Right lung (tissue), 5 donors: ENCODE measurements around the gene MRPL52. TPM values are rescaled to one million over a fixed set of nuclear protein-coding genes. Genes with fewer than 3 reads are reported as not detected.
"Not testable (repeated sequence)": the region's sequence is repeated elsewhere in the genome, so short reads cannot be mapped to it uniquely, and the experiment has no call there.

Experiments used
- DNase-seq, 2 donors: peaks; one replicate each; pipeline ENCODE4 v3.0.0-alpha.2; 2013
- polyA plus RNA-seq, 5 donors: library from polyadenylated mRNA; unstranded; fragments of 120-200 nt; gene quantifications; one replicate each; pipeline versions ENCODE4 v1.2.1 to v1.2.3, GENCODE V29; 2013; ENCODE audit warnings: inconsistent platforms in 1 of 5, low replicate concordance in 1 of 5; ENCODE audit not compliant: insufficient read length in 5 of 5, insufficient read depth in 1 of 5

The MRPL52 gene
- polyA plus RNA-seq, 5 donors = 66.9 to 98.7 (median 69.6) TPM

DNA sequence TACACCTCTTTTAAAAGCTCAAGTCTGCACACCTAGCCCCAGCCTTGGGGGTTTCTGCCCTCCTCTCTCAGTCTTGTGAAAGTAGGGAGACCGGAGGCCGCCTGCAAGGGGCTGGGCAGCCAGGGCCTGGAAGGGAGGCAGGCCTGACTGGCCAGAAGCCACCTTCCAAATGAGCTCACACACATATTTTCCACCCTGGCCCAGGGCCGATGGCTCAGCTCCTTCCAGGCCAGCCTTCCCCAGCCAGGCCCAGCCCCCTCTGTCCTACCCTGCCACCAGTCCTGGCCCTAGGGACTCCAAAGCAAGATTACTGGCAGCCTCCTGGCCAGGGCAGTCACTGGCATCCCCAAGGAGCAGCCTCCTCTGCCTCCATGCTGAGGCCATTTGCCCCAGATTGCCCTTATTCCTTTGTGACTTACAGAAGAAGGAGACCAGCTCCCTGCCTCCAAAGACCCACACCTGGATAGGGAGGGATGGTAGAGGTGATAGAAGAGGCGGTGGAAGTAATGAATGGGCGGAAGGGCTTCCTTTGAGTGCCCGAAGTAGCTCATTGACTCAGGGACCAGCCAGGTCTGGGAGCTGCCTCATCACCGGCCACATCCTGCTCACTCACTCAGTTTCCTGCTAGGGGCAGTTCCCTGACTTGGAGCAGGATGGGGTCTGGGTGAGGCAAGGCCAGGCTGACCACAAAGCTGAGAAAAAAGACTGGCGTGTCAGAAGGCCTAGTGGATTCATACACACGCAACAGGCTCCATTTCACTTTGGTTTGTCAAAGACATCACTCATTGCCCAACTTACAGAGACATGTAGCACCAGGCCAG is 21.5 kb downstream of the MRPL52 start:
- peak; percentile 88 to 92 for DNase-seq

DNA sequence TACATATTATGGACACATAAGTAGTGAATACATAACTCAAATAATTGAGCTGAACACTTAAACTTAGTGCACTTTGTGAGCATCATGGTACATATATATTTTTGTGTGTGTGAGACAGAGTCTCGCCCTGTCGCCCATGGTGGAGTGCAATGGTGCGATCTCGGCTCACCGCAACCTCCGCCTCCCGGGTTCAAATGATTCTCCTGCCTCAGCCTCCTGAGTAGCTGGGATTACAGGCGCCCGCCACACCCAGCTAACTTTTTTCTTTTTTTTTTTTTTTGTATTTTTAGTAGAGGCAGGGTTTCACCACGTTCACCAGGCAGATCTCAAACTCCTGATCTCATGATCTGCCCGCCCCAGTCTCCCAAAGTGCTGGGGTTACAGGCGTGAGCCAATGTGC is 22.5 kb downstream of the MRPL52 start:
- DNase-seq = not testable (repeated sequence)

DNA sequence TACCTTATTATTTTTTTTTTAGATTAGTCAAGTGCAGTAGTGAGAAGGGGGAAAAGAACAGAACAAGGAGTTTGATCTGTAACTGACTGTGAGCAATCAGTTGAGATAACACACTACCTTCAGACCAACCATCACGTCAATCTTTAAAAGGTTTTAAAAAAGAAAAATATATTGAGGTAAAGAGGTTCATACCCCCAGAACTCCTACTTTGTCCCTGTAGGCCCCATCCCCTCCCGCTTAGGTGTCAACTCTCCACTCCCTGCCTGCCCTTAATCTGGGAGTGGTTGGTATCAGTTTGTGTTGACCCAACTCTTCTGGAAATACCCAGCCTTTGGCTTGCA is 22.9 kb downstream of the MRPL52 start:
- DNase-seq = no peak

DNA sequence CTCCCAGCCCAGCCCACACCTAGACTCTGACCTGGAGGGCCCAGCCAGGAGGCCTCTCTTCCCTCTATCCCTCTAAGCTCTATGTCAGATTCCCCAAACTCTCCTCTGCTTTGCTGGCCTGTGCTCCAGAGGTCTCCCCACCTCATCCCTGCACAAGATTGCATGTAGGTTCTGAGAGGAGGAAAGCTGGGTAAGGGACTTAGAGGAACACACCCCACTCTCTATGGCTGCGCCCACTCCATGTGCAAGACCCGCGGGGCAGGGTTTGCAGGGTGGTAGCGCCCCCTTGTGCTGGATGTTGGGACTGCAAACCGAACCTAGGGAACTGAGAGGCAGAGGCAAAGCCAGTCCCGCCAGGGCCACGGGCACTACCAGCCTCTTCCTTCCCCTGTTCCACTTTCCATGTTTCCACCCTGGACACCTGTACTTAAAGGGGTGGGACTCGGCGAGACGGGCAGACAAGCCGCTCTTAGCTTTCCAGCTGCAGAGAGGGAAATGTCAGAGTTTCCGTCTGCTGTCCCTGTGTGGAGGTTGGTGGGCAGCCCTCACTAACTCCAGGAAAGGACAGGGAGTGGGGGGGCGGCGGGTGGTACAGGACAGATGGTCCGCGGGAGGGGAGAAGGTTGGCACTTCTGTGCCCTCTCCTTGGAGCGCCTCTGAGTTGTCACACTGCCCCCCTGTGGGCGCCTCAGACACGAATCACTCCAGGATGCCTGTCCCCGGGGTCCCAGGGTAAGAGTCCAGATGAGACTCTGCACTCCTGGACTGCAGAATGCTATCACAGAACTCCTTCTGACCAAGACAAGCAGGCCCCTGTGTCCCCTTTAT is 23.5 kb downstream of the MRPL52 start:
- peak; percentile 81 to 90 for DNase-seq

DNA sequence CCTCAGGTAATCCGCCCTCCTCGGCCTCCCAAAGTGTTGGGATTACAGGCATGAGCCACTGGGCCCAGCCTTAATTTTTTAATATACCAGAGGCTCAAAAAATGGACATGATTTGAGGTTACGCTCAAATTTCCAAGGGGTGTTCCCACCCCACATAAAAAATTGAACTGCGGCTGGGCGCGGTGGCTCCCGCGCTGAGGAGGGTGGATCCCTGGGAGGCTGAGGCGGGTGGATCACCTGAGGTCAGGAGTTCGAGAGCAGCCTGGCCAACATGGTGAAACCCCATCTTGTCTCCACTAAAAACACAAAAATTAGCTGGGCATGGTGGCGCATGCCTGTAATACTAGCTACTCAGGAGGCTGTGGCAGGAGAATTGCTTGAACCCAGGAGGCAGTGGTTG is 24.6 kb downstream of the MRPL52 start:
- not testable (repeated sequence) for DNase-seq

DNA sequence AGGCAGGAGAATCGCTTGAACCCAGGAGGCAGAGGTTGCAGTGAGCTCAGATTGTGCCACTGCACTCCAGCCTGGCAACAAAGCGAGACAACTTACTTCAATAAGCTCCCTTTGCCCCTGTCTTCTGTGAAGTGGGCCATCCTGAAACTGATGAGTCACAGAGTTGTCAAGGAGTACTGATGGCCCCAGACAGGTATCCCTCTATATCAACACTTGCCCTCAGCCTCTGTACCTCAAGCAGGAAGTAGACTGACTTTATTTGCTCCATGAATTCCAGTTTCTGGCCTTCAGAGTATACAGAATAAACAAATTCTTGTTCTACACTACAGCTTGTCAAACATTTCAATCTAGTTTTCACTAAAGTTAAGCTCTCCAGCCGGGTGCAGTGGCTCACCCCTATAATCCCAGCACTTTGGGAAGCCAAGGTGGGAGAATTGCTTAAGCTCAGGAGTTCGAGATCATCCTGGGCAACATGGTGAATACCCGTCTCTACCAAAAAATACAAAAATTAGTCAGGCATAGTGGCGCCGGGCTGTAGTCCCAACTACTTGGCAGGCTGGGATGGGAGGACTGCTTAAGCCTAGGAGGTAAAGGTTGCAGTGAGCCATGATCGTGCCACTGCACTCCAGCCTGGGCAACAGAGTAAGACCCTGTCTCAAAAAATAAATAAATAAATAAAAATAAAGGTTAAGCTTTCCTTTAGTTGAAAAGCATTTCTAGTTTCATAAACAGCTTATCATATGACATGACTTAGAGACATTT is 25.5 kb downstream of the MRPL52 start:
- DNase-seq = no peak

DNA sequence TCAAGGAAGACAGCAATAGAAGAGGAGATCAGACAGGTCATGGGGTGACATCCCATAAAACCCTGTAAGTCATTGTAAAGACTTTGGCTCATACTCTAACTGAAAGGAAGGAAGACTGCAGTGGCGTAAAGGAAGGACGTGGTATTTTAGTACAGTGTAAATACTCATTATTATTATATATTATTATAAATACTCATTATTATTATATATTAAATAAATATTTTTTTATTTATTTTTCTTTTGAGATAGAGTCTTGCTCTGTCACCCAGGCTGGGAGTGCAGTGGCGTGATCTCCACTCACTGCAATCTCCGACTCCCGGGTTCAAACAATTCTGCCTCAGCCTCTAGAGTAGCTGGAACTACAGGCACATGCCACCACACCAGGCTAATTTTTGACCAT is 26.7 kb downstream of the MRPL52 start:
- DNase-seq = no peak

DNA sequence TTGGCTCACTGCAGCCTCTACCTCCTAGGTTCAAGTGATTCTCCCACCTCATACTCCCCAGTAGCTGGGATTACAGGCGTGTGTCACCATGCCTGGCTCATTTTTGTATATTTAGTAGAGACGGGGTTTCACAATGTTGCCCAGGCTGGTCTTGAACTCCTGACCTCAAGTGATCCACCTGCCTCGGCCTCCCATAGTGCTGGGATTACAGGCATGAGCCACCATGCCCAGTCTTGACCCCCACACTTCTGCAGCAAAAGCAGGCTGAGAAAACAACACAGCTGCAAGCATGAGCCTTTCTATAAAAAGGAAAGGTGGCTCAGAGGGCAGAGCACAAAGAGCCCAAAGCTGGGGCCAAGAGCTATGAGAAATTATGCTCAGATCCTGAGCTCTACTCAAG is 30.7 kb downstream of the MRPL52 start:
- not testable (repeated sequence) for DNase-seq

DNA sequence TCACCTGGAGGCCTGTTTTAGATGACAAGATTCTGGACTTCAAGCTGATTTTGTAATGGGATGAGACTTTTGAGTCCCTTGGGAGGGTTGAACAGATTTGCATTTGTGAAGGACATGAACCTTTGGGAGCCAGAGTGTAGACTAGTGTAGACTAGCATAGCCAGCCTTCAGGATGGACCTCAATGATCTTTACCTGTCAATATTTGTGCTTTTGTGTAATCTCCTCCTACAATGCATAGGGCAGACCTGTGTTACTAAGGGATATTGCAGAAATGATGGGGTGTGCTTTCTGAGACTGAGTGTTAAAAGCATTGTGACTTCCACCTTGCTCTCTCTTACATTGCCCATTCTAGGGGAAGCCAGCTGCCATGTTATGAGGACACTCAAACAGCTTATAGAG is 32.0 kb downstream of the MRPL52 start:
- DNase-seq = no peak

DNA sequence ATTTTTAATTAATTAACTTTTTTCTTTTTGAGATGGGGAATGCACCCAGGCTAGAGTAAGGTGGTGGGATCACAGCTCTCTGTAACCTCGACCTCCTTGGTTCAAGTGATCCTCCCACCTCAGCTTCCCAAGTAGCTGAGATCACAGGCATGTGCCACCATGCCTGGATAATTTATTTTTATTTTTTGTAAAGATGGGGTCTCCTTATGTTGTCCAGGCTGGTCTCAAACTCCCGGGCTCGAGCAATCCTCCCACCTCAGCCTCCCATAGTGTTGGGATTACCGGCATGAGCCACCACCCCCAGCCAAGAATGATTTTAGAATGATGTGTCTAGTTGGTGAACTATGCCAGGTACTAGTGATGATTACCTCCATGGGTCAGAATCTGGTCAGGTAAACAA is 35.3 kb downstream of the MRPL52 start:
- DNase-seq = no peak

DNA sequence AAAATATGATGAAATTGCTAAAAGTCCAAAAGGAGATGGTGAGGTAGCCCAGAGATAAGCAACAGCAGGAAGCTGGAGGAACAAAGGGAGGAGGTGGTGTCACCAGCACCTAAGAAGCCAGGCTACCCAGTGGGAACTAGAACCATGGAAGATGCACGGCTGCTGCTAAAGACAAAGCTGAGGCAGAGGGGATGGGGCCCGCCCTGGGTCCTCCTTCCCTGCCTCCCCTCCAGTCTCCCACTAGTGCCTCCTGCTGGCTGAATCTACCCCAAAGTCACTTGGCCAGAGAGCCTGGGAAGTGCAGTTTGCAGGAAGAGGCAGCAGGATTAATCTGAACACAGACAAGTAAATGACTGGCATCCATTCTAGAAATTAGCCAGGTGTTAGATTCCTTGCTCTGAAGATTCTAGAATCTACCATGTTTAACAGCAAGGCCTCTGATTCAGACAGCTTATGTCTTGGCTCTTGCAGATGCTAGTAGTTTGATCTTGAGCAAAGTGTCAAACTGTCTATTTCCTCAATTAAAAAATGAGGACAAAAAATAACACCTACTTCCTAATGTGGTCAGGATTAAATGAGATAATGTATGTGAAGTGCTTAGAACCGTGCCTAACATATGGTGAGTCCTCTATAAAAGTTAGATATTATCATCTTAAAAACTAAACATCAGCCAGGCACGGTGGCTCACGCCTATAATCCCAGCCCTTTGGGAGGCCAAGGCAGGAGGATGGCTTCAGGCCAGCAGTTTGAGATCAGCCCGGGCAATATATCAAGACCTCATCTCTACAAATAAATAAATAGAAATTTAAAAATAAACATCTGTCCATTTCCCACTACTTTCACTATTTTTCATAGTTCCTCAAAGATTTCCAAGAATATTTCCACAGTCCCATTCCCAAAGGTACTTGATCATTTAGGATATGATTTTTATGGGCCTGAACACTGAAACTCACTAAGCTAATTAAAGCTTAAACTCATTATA is 36.0 kb downstream of the MRPL52 start:
- DNase-seq = no peak

DNA sequence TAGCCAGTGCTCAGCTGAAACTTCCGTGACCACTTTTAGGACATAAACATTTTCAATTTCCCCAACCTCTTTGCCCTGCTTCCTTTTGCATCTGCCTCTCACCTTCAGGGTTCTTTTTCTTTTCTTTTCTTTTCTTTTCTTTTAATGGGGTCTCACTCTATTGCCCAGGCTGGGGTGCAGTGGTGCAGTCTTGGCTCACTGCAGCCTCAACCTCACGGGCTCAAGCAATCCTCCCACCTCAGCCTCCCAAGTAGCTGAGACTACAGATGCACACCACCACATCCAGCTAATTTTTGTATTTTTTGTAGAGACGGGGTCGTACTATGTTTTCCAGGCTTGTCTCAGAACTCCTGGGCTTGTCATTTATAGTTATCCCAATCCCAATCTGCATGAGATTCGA is 37.2 kb downstream of the MRPL52 start:
- no peak for DNase-seq

DNA sequence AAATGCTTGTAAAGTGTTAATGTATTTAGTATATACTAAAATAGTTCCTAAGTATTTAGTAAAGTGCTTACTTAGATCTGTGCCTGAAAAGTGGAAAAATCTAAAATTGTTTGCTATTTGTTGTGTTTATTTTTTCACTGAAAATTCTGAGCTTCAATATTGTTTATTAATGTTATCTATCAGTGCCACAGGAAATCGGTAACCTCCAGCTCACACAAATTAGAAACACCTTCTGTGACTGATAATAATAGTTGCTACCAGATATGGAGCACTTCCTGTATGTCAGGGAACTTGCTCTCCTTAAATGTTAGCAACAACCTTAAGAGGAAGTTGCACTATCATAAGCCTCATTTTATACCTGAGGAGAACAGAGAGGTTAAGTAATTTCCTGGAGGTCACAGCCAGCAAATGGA is 41.1 kb downstream of the MRPL52 start:
- DNase-seq = no peak

DNA sequence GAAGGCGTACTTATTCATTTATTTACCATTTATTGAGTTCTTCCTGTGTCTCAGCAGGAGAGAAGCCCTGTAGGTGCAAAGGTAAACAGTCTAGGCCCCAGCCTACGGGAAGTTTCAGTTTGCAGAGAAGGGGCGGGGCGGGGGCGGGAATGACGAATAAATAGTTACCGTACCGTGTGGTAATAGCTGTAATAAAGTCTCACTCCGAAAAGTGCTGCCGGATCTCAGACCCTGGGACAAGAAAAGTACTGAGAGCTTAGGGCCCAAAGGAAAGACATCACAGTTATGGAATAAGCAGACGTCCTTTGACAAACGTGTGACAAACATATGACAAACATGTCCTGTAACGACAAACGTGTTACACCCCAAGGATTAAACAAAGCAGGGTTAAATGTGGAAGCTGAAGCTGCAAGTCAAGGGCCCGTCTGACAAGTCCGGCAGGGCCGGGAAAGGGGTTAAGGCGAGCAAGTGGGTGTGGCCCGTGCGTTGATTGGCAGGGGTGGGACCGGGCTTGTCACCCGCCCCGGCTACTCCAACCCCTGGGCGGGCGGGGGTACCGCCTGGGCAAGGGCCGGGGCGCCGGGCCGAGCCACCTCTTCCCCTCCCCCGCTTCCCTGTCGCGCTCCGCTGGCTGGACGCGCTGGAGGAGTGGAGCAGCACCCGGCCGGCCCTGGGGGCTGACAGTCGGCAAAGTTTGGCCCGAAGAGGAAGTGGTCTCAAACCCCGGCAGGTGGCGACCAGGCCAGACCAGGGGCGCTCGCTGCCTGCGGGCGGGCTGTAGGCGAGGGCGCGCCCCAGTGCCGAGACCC is 41.7 kb downstream of the MRPL52 start, which contains the start of gene LRP10:
Gene LRP10 (plus strand): TSS at position 517 of the 809 bp plus-strand sequence. CDS start 564 bp downstream, outside the sequence.
- peak; percentile 89 to 91 for DNase-seq

DNA sequence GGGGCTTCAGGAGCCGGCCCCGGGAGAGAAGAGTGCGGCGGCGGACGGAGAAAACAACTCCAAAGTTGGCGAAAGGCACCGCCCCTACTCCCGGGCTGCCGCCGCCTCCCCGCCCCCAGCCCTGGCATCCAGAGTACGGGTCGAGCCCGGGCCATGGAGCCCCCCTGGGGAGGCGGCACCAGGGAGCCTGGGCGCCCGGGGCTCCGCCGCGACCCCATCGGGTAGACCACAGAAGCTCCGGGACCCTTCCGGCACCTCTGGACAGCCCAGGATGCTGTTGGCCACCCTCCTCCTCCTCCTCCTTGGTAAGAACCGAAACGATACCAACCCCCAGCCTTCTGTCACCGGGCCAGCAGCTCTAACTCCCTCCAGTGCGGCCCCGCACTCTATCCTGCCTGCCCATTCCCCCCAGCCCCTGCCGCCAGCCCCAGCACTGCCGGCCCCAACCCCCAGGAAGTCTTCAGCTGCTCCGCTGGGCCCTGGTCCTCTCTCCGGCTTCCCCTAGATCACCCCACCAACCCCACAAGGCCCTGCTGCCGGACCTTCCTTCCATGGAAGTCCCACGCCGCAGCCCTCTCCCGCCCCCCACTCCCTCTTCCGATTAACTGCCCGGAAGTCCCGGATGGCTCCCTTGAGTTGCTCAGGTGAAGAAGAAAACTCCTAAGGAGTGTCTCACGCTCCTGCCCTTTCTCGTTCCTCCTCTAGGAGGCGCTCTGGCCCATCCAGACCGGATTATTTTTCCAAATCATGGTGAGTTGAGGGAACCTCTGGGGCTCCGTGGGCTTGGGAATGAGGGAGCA is 42.5 kb downstream of the MRPL52 start:
- peak; percentile 79 to 87 for DNase-seq

DNA sequence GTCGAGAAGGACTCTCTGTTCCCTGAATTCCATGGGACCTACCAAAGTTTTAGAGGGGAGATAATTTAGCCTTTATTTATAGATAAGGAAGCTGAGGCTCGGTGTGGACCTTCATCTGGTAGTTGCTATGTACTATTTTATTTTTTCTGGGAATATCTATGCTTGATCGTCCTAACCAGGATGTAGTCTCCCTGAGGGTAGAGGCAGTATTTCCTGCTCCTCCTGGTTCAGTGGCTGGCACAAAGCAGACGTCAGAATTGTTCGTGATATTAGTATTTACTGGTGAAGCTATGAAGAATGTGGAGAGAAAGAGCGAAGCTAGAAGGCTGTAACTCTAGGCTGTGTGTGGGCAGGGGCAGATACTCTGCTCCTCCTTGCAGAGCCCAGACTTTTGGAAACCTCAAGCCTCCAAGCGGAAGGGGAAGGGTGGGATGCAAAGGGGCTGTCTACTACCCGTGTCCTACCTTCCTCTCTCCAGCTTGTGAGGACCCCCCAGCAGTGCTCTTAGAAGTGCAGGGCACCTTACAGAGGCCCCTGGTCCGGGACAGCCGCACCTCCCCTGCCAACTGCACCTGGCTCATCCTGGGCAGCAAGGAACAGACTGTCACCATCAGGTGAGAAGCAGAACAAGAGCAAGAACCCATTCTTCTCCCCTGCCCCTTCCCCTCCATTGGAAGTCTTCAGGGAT is 43.3 kb downstream of the MRPL52 start:
- no peak for DNase-seq

DNA sequence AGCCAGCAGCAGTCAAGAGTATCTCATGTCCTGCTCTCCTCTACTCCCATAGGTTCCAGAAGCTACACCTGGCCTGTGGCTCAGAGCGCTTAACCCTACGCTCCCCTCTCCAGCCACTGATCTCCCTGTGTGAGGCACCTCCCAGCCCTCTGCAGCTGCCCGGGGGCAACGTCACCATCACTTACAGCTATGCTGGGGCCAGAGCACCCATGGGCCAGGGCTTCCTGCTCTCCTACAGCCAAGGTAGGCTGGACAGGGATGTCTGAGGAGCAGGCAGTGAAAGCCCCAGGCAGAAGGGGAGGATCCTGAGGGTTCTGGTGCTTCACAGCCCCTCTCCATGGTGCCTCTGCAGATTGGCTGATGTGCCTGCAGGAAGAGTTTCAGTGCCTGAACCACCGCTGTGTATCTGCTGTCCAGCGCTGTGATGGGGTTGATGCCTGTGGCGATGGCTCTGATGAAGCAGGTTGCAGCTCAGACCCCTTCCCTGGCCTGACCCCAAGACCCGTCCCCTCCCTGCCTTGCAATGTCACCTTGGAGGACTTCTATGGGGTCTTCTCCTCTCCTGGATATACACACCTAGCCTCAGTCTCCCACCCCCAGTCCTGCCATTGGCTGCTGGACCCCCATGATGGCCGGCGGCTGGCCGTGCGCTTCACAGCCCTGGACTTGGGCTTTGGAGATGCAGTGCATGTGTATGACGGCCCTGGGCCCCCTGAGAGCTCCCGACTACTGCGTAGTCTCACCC is 45.5 kb downstream of the MRPL52 start:
- DNase-seq = no peak
